Gastrocnemius medialis (tissue), 4 donors: Measurements from ENCODE around the gene ZFAND2B. TPM values are rescaled to one million over a fixed set of nuclear protein-coding genes. Genes with fewer than 3 reads are reported as not detected.

ENCODE experiments used
- ATAC-seq, 2 donors: fragments of 150-250 bp; one replicate each; pipeline ENCODE4 v1.9.1; 2016
- DNase-seq, 2 donors: peaks; one replicate each; pipeline ENCODE4 v3.0.0-alpha.2; 2019
- H3K27ac ChIP-seq, 4 donors: fragments of 200-600 bp; sonication (generic); 1 replicate in 1 of 4; 2 replicates in 3 of 4; pipeline ENCODE4 v1.5.1; 2016 to 2018; ENCODE audit warnings: mild to moderate bottlenecking in 2 of 4, moderate library complexity in 1 of 4
- H3K27me3 ChIP-seq, 3 donors: fragments of 200-600 bp; sonication (generic) in 2 of 3; 1 replicate in 1 of 3; 2 replicates in 2 of 3; pipeline versions ENCODE4 v1.5.1 to v1.6.0; 2016 to 2019; ENCODE audit warnings: mild to moderate bottlenecking in 1 of 3, moderate library complexity in 1 of 3
- H3K36me3 ChIP-seq, 2 donors: fragments of 200-600 bp; sonication (generic) in 1 of 2; one replicate each; pipeline ENCODE4 v1.5.1; 2017 to 2018
- H3K4me1 ChIP-seq, 2 donors: fragments of 200-600 bp; sonication (generic) in 1 of 2; one replicate each; pipeline ENCODE4 v1.5.1; 2016 to 2017; ENCODE audit warnings: mild to moderate bottlenecking in 2 of 2
- H3K4me3 ChIP-seq, 4 donors: fragments of 200-600 bp; sonication (generic) in 3 of 4; 1 replicate in 1 of 4; 2 replicates in 3 of 4; pipeline ENCODE4 v1.5.1; 2016 to 2019; ENCODE audit warnings: mild to moderate bottlenecking in 2 of 4
- H3K9me3 ChIP-seq, 3 donors: fragments of 200-600 bp; sonication (generic) in 2 of 3; 1 replicate in 1 of 3; 2 replicates in 2 of 3; pipeline ENCODE4 v1.5.1; 2016 to 2019
- CTCF ChIP-seq, 5 experiments: fragments of 450-650 bp in 3 of 5; fragments of 200-600 bp in 2 of 5; sonication (generic) in 2 of 5; IDR thresholded peaks in 4 of 5; conservative IDR thresholded peaks in 1 of 5; 1 replicate in 4 of 5; 2 replicates in 1 of 5; pipeline ENCODE4 v1.5.1; 2016 to 2019; ENCODE audit warnings: antibody characterized with exemption in 5 of 5, mild to moderate bottlenecking in 3 of 5, moderate library complexity in 3 of 5
- POLR2A ChIP-seq, 2 donors: fragments of 450-650 bp; IDR thresholded peaks; one replicate each; pipeline ENCODE4 v1.6.1; 2017; ENCODE audit warnings: antibody characterized with exemption in 2 of 2, mild to moderate bottlenecking in 2 of 2, moderate library complexity in 2 of 2
- in situ Hi-C, 4 donors: fragments of 200-750 bp; cut with MboI; loops; one replicate each; pipeline versions ENCODE4 v1.15.0 to v1.8.0; 2017; ENCODE audit warnings: low sequenced_read_pairs in 4 of 4
- intact Hi-C: fragments of 100-400 bp; cut with DNase I; formaldehyde crosslinking; loops from one replicate; pipeline ENCODE4 v1.15.1; 2023; ENCODE audit warnings: low total_unique reads
- total RNA-seq, 4 donors: library from RNA; depleted of rRNA; stranded (reverse); fragments of >200 nt; gene quantifications; one replicate each; pipeline versions ENCODE4 v1.1.0 to v1.2.3, GENCODE V29; 2016

The ZFAND2B gene
- total RNA-seq, 4 donors from 2014 or later, result 33.2 to 60.8 (median 41.2) TPM

GRCh38 chr2:219249203-219249980 lies 42.8 kb downstream of the ZFAND2B start:
- in situ Hi-C loops, result no loop called here
- Histone ChIP-seq H3K4me3 (peak overlapping the region; percentile 8 to 37 (median 30)), H3K4me1 (peaks cover 65 to 82% of the 10 kb centered on the region in 2 donors), H3K9me3 (no peaks in the 10 kb centered on the region), H3K36me3 (peaks cover 0 to 33% of the 10 kb centered on the region in 2 donors), H3K27ac (peak overlapping the region; percentile 91 to 99 (median 96)), H3K27me3 (no peaks in the 10 kb centered on the region)
- DNase-seq, result peak; percentile 69 to 77
- ATAC-seq, result peak; percentile 3 to 18
- TF ChIP-seq CTCF (IDR thresholded peaks at IDR 0.05 in 4 of 5, conservative IDR thresholded peaks at IDR 0.05 in 1 of 5) (no peak), POLR2A (IDR thresholded peaks at IDR 0.05) (no peak)
- intact Hi-C loops, result loop anchor here (5.0 kb wide), 1 partner anchor 348 kb away; the partner anchor contains the start of gene STK11IP

DNA sequence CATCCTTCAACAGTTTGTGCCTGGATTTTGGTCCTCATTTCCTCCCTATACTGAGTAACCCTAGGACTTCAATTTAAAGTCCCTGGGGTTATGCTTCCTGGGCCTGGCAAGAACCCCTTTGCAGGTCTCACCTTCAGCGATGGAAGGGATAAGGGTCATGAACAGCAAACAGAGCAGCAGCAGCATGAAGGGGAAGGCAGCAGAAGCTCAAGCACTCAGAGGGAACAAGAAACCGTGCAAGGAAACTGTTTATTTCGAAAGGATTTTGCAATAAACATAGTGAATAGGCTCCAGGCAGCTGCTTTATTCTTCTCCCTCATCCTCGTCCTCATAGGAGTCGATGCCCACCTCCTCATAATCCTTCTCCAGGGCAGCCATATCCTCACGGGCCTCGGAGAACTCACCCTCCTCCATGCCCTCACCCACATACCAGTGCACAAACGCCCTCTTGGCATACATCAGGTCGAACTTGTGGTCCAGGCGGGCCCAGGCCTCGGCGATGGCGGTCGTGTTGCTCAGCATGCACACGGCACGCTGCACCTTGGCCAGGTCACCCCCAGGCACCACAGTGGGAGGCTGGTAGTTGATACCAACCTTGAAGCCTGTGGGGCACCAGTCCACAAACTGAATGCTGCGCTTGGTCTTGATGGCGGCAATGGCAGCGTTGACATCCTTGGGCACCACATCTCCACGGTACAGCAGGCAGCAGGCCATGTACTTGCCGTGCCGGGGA lies 43.6 kb downstream of the ZFAND2B start:
- Histone ChIP-seq H3K4me3 (peak overlapping the region; percentile 8 to 37 (median 30)), H3K27me3 (no peaks in the 10 kb centered on the region), H3K4me1 (peaks cover 59 to 82% of the 10 kb centered on the region in 2 donors), H3K9me3 (no peaks in the 10 kb centered on the region), H3K36me3 (peaks cover 0 to 33% of the 10 kb centered on the region in 2 donors), H3K27ac (peak overlapping the region; percentile 91 to 99 (median 96))
- DNase-seq, result no peak
- TF ChIP-seq POLR2A (IDR thresholded peaks at IDR 0.05) (no peak), CTCF (IDR thresholded peaks at IDR 0.05 in 4 of 5, conservative IDR thresholded peaks at IDR 0.05 in 1 of 5) (no peak)
- in situ Hi-C loops (no loop called here), intact Hi-C loops (loop anchor here (5.0 kb wide), 1 partner anchor 253 kb away; no protein-coding TSS in a partner anchor)
- no peak for ATAC-seq

DNA sequence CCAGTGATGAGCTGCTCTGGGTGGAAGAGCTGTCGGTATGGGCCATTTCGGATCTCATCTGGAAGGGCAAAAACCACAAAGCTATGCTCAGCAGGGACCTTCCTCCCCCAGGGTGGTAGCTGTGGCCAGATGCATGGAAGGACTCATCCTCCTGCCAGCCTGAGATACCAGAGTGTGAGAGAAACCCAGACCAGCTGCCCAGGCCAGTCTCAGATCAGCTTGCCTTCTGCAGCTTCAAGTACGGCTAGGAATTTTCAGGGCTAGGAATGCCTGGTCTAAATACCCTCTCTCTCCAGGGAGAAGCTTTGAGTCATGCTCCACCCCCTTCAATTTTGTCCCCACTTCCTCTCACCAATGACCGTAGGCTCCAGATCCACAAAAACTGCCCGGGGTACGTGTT lies 45.1 kb downstream of the ZFAND2B start:
- Histone ChIP-seq H3K27ac (peak overlapping the region; percentile 91 to 99 (median 96)), H3K27me3 (no peaks in the 10 kb centered on the region), H3K4me1 (peaks cover 50 to 73% of the 10 kb centered on the region in 2 donors), H3K4me3 (peak overlapping the region; percentile 68 to 88 (median 76)), H3K9me3 (no peaks in the 10 kb centered on the region), H3K36me3 (peaks cover 0 to 33% of the 10 kb centered on the region in 2 donors)
- intact Hi-C loops, result loop anchor here (2.0 to 5.0 kb wide), 2 partner anchors 75 to 254 kb away; partner anchors contain the start of gene CNPPD1
- no peak for DNase-seq
- in situ Hi-C loops, result no loop called here
- no peak for ATAC-seq
- TF ChIP-seq POLR2A (IDR thresholded peaks at IDR 0.05) (no peak), CTCF (IDR thresholded peaks at IDR 0.05 in 4 of 5, conservative IDR thresholded peaks at IDR 0.05 in 1 of 5) (no peak)

GRCh38 chr2:219252084-219252483 lies 45.5 kb downstream of the ZFAND2B start:
- in situ Hi-C loops, result no loop called here
- TF ChIP-seq POLR2A (IDR thresholded peaks at IDR 0.05) (peak in 1 of 2 donors; percentile 22), CTCF (IDR thresholded peaks at IDR 0.05 in 4 of 5, conservative IDR thresholded peaks at IDR 0.05 in 1 of 5) (no peak)
- no peaks in the 10 kb centered on the region for H3K27me3 ChIP-seq
- peak overlapping the region; percentile 68 to 88 (median 76) for H3K4me3 ChIP-seq
- ATAC-seq (peak in 1 of 2 donors; percentile 3), DNase-seq (peak; percentile 33 to 65)
- peaks cover 46 to 72% of the 10 kb centered on the region in 2 donors for H3K4me1 ChIP-seq
- H3K9me3 ChIP-seq, result no peaks in the 10 kb centered on the region
- intact Hi-C loops, result loop anchor here (2.0 to 5.0 kb wide), 2 partner anchors 75 to 255 kb away; partner anchors contain the start of gene CNPPD1
- peaks cover 0 to 33% of the 10 kb centered on the region in 2 donors for H3K36me3 ChIP-seq
- H3K27ac ChIP-seq, result peak overlapping the region; percentile 91 to 99 (median 96)
